Loucy (cell line): ENCODE results near the gene IL1RAPL2.

Experiments
- CTCF ChIP-seq: fragments of 200-600 bp; sonication (generic); conservative IDR thresholded peaks from 2 replicates; pipeline ENCODE4 v1.5.1; 2014; ENCODE audit warnings: mild to moderate bottlenecking, antibody characterized with exemption, low read length
- EZH2phosphoT487 ChIP-seq: fragments of 200-600 bp; IDR thresholded peaks from 2 replicates; pipeline ENCODE4 v1.6.1; 2018; ENCODE audit warnings: antibody characterized with exemption, mild to moderate bottlenecking, moderate library complexity, borderline replicate concordance

- TF ChIP-seq CTCF (no peak), EZH2phosphoT487 (no peak)
These were observed 1.5 kb downstream of the IL1RAPL2 start for GRCh38 chrX:104567506-104567905.
